Measurements from ENCODE around the gene SAC3D1.

Gene SAC3D1

DNA sequence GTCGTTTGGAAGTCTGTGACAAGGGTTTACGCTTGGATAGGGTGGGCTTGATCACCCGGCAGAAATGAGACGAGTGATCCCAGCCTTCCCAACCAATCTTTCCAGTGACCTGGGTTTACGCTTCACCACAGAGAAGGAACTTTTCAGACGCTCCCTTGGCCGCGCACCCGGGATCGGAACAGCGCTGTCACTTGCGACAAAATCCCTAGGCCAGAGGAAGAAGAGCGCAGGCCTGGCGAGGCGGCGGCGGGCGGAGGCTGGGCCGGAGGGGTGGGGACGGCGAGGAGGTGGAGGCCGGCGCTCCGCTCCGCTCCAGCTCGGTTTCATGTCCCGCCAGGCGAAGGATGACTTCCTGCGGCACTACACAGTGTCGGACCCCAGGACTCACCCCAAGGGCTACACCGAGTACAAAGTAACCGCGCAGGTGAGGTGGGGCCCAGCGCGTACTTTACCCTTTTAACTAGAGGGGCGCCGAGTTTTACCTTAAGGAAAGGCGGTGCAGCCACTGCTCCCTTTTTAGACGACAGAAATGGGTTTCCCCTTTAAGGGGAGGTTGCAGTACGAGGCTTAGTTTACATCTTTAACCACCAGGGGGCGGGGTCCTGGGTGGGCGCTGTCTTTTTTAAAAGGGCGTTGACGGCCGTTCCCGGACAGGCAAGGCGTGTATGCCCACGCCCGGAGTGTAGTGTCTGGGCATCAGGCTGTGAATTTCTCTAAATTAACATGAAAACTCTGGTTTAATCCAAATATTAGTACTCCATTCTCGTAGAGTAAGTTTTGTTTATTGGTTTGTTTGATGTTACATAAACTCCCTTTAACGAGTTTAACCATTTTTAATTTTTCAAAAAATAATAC, 13.6 kb upstream of the SAC3D1 start, which contains the start of gene SNX15:
SNX15 (plus strand) TSS at position 227 of the 855 bp plus-strand sequence; CDS start at position 326, 99 bp downstream.
- peak; percentile 91 for DNase-seq

- no peak for DNase-seq
These were observed 8.8 kb upstream of the SAC3D1 start for GRCh38 chr11:65032216-65032615.

DNA sequence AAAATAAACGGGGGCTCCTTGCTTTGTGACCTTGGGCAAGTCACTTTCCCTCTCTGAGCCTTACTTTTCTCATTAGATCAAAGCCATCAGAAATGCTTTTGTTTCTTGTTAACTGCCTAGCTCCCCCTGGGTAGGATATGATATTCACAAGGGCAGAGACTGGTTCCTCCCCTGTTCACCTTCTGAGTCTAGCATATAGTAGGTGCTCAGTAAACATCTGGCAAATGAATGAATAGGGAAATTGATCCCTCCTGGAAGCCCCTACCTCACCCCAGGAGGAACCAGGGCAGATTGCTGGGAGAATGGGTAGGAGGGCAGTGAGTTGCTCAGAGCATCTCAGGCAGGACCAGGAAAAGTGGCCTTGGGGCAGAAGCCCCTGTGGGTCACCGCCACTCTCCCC, 6.6 kb upstream of the SAC3D1 start:
- DNase-seq = no peak

DNA sequence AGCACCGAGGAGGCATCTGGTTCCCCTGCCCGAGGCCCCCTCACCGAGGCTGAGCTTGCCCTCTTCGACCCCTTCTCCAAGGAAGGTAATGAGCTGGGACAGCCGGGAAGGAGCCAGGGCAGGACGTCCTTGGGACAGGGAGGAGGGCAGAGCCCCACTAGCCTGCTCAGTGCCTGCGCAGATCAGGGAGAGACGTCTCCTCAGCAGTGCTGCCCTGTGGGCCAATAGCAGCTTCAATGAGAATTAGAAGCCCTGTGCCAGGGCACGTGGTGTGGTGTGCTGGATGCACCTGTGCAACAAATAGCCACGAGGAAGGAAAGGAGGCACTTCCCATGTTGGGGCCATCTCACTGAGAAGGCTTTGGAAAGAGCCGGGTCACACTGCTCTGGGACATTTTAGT, 5.4 kb upstream of the SAC3D1 start:
- DNase-seq = no peak

- no peak for DNase-seq
These were observed 4.1 kb upstream of the SAC3D1 start for GRCh38 chr11:65036931-65037330.

DNA sequence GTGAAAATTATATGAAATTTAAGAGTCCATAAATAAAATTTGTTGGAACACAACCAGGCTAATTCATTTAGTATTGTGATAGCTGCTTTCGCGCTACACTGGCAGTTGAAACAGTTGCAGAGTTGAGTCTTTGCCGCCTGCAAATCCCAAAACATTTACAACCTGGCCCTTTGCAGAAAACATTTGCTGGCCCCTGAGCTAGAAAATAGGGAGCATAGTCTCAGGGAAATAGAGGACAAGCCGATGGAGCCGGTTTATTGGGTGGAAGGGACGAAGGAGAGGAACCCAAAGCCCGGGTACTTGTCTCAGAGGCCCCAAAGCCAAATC, 527 bp upstream of the SAC3D1 start:
- no peak for DNase-seq

- DNase-seq = no peak
These were observed 1.9 kb downstream of the SAC3D1 start for GRCh38 chr11:65042891-65043290.

DNA sequence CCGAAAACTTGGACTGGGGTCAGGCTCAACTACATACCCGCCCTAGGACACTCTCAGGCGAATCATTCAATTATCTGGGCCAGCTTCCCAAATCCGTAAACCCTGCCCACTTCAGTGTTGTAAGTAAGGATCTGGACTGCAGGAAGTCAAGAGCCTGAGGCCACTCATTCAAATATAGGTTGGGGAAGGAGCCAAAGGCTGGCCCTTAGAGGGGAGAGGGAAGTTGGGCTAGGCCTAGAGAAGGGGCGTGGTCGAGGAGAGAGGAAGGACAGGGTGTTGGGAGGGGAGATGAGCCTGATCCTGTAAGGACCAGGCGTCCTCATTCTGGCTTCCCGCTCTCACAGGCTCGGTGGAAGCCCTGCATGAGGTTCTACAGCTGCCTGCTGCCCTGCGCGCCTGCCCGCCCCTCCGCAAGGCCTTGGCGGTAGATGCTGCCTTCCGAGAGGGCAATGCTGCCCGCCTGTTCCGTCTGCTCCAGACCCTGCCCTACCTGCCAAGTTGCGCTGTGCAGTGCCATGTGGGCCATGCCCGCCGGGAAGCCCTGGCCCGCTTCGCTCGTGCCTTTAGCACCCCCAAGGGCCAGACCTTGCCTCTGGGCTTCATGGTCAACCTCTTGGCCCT, 3.0 kb downstream of the SAC3D1 start:
- no peak for DNase-seq

- no peak for DNase-seq
These were observed 4.1 kb downstream of the SAC3D1 start for GRCh38 chr11:65045061-65045460.

DNA sequence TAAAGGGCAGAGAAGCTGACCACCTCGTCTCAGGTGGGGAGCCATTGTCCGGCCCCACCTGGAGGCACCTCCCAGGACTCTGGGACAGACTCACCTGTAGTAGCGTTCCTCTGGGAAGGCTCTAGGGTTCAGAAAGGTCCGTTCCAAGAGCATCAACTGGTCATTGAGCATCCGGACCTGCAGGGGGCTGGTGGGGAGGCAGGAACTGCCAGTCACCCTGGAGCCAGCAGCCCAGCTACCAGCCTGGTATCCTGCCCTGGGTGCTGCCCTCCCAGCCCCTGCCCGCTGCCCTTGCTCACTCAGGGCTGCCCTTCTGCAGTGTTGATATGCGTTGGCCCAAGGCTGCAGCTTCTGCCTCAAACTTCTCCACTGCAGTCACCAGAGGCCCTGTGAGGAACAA, 4.7 kb downstream of the SAC3D1 start:
- DNase-seq = no peak

- no peak for DNase-seq
These were observed 6.8 kb downstream of the SAC3D1 start for GRCh38 chr11:65047581-65048422.

- no peak for DNase-seq
These were observed 10.4 kb downstream of the SAC3D1 start for GRCh38 chr11:65051398-65051858.

- no peak for DNase-seq
These were observed 13.0 kb downstream of the SAC3D1 start for GRCh38 chr11:65053827-65054508.

GRCh38 chr11:65055538-65055937, 14.5 kb downstream of the SAC3D1 start:
- DNase-seq = no peak

GRCh38 chr11:65056999-65057398, 16.0 kb downstream of the SAC3D1 start:
- no peak for DNase-seq

DNA sequence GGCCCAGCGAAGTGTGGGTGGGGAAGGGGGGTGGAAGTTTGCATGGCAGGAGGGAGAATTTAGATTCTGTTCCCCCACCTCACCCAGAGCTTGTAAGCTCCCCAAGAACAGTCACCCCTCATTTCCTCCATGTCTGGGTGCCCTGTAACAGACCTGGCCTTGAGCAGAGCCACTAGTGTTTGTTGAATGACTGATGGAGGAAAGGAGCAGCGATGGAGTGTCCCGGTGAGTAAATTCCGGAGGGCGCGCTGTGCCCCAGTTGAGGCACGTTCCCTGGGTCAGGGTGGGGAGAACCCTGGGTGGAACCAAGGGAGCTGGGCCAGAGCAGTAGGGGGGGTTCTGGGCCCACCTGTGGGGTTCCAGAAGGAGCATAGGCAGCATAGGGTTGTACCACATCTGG, 16.5 kb downstream of the SAC3D1 start:
- no peak for DNase-seq

- no peak for DNase-seq
These were observed 17.0 kb downstream of the SAC3D1 start for GRCh38 chr11:65058012-65058411.

GRCh38 chr11:65058419-65059054, 17.5 kb downstream of the SAC3D1 start, which contains the start of gene NAALADL1:
NAALADL1 (minus strand) TSS chr11:65058553; CDS start chr11:65058521, 32 bp downstream.
- no peak for DNase-seq

DNA sequence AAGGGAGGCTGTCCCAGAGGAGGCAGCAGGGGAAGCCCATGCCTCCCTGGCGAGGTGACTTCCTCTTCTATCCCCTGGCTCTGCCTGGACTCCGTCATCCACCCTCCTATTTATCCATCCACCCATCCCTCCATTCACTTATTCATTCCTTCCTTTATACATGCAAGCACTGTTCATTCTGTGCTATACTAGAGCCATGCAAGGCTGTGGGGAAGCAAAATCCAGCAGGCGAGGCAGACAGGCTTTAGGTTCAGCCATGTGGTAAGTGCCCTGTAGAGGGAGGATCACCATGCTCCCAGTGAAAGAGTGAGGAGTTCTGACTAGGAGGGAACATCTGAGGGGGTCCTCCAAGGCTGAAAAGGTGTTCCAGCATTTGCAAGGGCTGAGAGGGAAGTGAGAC, 18.5 kb downstream of the SAC3D1 start:
- DNase-seq = no peak

DNA sequence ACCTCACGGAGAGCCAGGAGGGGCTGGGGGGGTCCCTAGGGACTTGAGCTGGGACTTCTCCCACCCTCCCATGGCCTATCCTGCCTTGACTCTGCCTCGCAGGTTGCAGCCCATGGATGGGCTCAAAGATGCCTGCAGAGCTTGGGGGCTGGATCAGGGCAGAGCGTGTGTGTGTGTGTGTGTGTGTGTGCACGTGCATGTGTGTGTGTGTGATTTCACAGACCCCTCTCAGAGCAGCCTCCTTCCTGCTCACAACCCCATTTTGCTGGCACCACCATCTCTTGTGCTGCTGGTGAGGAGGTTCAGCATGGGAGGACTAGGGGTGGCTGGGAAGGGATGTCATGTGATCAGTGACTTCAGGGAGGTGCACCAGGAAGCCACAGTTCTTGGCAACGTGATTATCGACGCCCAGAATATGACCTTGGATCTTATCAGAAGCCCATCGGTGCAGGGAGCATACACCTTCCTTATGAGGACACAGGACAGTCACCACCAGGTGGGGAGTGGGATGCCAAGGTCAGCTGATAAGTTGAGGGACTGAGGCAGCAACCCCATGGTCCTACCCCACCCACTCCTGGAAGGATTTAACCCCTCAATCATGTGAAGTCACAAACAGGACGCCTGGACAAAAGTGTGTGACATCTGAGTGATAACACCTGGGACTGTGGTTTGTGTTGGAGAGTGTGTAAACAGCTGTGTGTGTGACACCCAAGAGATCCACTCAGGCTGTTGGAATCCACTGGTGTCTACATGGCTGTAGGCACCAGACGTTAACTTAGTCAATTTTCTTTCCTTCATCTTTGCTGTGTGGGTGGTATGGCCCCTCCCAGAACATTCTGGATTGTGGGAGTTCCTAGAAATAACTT, 19.2 kb downstream of the SAC3D1 start:
- no peak for DNase-seq

- DNase-seq = no peak
These were observed 20.0 kb downstream of the SAC3D1 start for GRCh38 chr11:65060913-65061408.
